GM12873 (cell line): ENCODE data around the gene SP9.

ENCODE experiments used
- CTCF ChIP-seq: IDR thresholded peaks from 2 replicates; pipeline ENCODE4 v1.5.1; 2012; ENCODE audit warnings: low read depth, mild to moderate bottlenecking, moderate library complexity, low read length, control low read depth; ENCODE audit not compliant: insufficient read depth; ENCODE audit errors: missing control alignments

The SP9 gene

GRCh38 chr2:174328961-174329715, 5.6 kb upstream of the SP9 start:
- no peak for TF ChIP-seq CTCF

GRCh38 chr2:174330945-174331594, 3.7 kb upstream of the SP9 start:
- no peak for TF ChIP-seq CTCF

- no peak for TF ChIP-seq CTCF
Observed at GRCh38 chr2:174331595-174332216, 3.0 kb upstream of the SP9 start.

GRCh38 chr2:174332217-174332963, 2.4 kb upstream of the SP9 start:
- no peak for TF ChIP-seq CTCF

GRCh38 chr2:174333017-174333371, 1.8 kb upstream of the SP9 start:
- no peak for TF ChIP-seq CTCF

GRCh38 chr2:174333372-174334277, 1.1 kb upstream of the SP9 start:
- TF ChIP-seq CTCF = no peak
